ENCODE results near the gene WNT9A. TPM values are rescaled to one million over a fixed set of nuclear protein-coding genes. Genes with fewer than 3 reads are reported as not detected.

The WNT9A gene
- total RNA-seq, 3 donors from 2014 or later (not counting 1 experiment from before 2014, with no cell fraction given), result not detected

GRCh38 chr1:227901906-227902640 is 45.7 kb downstream of the WNT9A start:
- 90% methylated on average over 9 of the region's 11 CpGs for WGBS (ENCODE audit: insufficient coverage)
- H3K27ac ChIP-seq (ENCODE audit: low read length), result no peak overlapping the region
- no peaks in the 10 kb centered on the region for H3K36me3 ChIP-seq (ENCODE audit: control insufficient read depth, insufficient read depth, low read length)
- intact Hi-C loops (cut with micrococcal nuclease), result no loop called here
- DNase-seq (no peak), ATAC-seq (peak in 1 of 3 donors; percentile 23)
- Mint-ChIP-seq H3K4me3 (no peak overlapping the region), H3K9me3 (no peaks in the 10 kb centered on the region), H3K27ac (peak overlapping the region in 1 of 2 donors; percentile 37), H3K36me3 (no peaks in the 10 kb centered on the region), H3K27me3 (ENCODE audit: low read depth in 2 of 2) (peaks cover 0 to 6% of the 10 kb centered on the region in 2 donors), H3K4me1 (peaks cover 13 to 32% of the 10 kb centered on the region in 2 donors)
- H3K9me3 ChIP-seq (ENCODE audit: control insufficient read depth, insufficient read depth, low read length), result no peaks in the 10 kb centered on the region
- H3K4me3 ChIP-seq (ENCODE audit: low read length), result no peak overlapping the region
- no peaks in the 10 kb centered on the region for H3K27me3 ChIP-seq (ENCODE audit: control insufficient read depth, insufficient read depth, low read length)
- TF ChIP-seq, protein P1, sequence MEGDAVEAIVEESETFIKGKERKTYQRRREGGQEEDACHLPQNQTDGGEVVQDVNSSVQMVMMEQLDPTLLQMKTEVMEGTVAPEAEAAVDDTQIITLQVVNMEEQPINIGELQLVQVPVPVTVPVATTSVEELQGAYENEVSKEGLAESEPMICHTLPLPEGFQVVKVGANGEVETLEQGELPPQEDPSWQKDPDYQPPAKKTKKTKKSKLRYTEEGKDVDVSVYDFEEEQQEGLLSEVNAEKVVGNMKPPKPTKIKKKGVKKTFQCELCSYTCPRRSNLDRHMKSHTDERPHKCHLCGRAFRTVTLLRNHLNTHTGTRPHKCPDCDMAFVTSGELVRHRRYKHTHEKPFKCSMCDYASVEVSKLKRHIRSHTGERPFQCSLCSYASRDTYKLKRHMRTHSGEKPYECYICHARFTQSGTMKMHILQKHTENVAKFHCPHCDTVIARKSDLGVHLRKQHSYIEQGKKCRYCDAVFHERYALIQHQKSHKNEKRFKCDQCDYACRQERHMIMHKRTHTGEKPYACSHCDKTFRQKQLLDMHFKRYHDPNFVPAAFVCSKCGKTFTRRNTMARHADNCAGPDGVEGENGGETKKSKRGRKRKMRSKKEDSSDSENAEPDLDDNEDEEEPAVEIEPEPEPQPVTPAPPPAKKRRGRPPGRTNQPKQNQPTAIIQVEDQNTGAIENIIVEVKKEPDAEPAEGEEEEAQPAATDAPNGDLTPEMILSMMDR (IDR thresholded peaks at IDR 0.05), result no peak
- H3K4me1 ChIP-seq (ENCODE audit: control insufficient read depth, insufficient read depth, low read length), result peaks cover 9% of the 10 kb centered on the region

- Histone ChIP-seq H3K27ac (ENCODE audit: low read length) (no peak overlapping the region), H3K4me1 (ENCODE audit: control insufficient read depth, insufficient read depth, low read length) (peaks cover 9% of the 10 kb centered on the region), H3K9me3 (ENCODE audit: control insufficient read depth, insufficient read depth, low read length) (no peaks in the 10 kb centered on the region), H3K27me3 (ENCODE audit: control insufficient read depth, insufficient read depth, low read length) (no peaks in the 10 kb centered on the region), H3K36me3 (ENCODE audit: control insufficient read depth, insufficient read depth, low read length) (no peaks in the 10 kb centered on the region), H3K4me3 (ENCODE audit: low read length) (no peak overlapping the region)
- TF ChIP-seq, protein P1 (IDR thresholded peaks at IDR 0.05), result no peak
- intact Hi-C loops (cut with micrococcal nuclease), result no loop called here
- ATAC-seq (no peak), DNase-seq (no peak)
- Mint-ChIP-seq H3K36me3 (no peaks in the 10 kb centered on the region), H3K9me3 (no peaks in the 10 kb centered on the region), H3K4me3 (no peak overlapping the region), H3K27me3 (ENCODE audit: low read depth in 2 of 2) (peaks cover 0 to 6% of the 10 kb centered on the region in 2 donors), H3K27ac (no peak overlapping the region), H3K4me1 (peaks cover 13 to 32% of the 10 kb centered on the region in 2 donors)
- 92% methylated on average over 13 of the region's 13 CpGs for WGBS (ENCODE audit: insufficient coverage)
These were observed 46.4 kb downstream of the WNT9A start for GRCh38 chr1:227901239-227901905.

GRCh38 chr1:227900571-227901051 is 47.1 kb downstream of the WNT9A start:
- Mint-ChIP-seq H3K27ac (peak overlapping the region in 1 of 2 donors; percentile 35), H3K36me3 (no peaks in the 10 kb centered on the region), H3K27me3 (ENCODE audit: low read depth in 2 of 2) (peaks cover 0 to 6% of the 10 kb centered on the region in 2 donors), H3K4me1 (peaks cover 13 to 32% of the 10 kb centered on the region in 2 donors), H3K4me3 (no peak overlapping the region), H3K9me3 (no peaks in the 10 kb centered on the region)
- Histone ChIP-seq H3K36me3 (ENCODE audit: control insufficient read depth, insufficient read depth, low read length) (no peaks in the 10 kb centered on the region), H3K9me3 (ENCODE audit: control insufficient read depth, insufficient read depth, low read length) (no peaks in the 10 kb centered on the region), H3K4me3 (ENCODE audit: low read length) (no peak overlapping the region), H3K27me3 (ENCODE audit: control insufficient read depth, insufficient read depth, low read length) (no peaks in the 10 kb centered on the region), H3K27ac (ENCODE audit: low read length) (no peak overlapping the region), H3K4me1 (ENCODE audit: control insufficient read depth, insufficient read depth, low read length) (peaks cover 9% of the 10 kb centered on the region)
- ATAC-seq, result no peak
- intact Hi-C loops (cut with micrococcal nuclease), result no loop called here
- 88% methylated on average over 13 of the region's 13 CpGs for WGBS (ENCODE audit: insufficient coverage)
- DNase-seq, result no peak
- TF ChIP-seq, protein P1 (IDR thresholded peaks at IDR 0.05), result no peak

All from natural killer cell (primary cell).